Osteoblast (primary cell): Measurements from ENCODE around the gene KRTAP10-2. TPM values are rescaled to one million over a fixed set of nuclear protein-coding genes. Genes with fewer than 3 reads are reported as not detected.

Experiments used
- DNase-seq: peaks from one replicate; pipeline ENCODE4 v3.0.0; 2011; ENCODE audit warnings: low spot score, mixed read lengths; ENCODE audit not compliant: insufficient read length; ENCODE audit errors: missing footprints
- H2AFZ ChIP-seq: 2 replicates; pipeline ENCODE4 v1.6.0; 2011; ENCODE audit warnings: mild to moderate bottlenecking, low read length
- H3K27ac ChIP-seq: 2 replicates; pipeline ENCODE4 v1.5.1; 2011; ENCODE audit warnings: mild to moderate bottlenecking, low read depth, low read length, moderate library complexity
- H3K27me3 ChIP-seq: 2 replicates; pipeline ENCODE4 v1.6.0; 2012; ENCODE audit warnings: mild to moderate bottlenecking, control low read depth, inconsistent platforms, low read length, moderate library complexity; ENCODE audit not compliant: insufficient read depth
- H3K36me3 ChIP-seq: 2 replicates; pipeline ENCODE4 v1.5.1; 2011; ENCODE audit warnings: mild to moderate bottlenecking, low read length, control low read depth, moderate library complexity; ENCODE audit not compliant: insufficient read depth
- H3K4me1 ChIP-seq: 2 replicates; pipeline ENCODE4 v1.5.1; 2011; ENCODE audit warnings: mild to moderate bottlenecking, low read length, control low read depth, moderate library complexity; ENCODE audit not compliant: insufficient read depth
- H3K4me2 ChIP-seq: 2 replicates; pipeline ENCODE4 v1.6.0; 2011; ENCODE audit warnings: mild to moderate bottlenecking, low read length; ENCODE audit not compliant: insufficient read depth
- H3K4me3 ChIP-seq: fragments of 200-600 bp; sonication (generic); 3 replicates; pipeline ENCODE4 v1.5.1; 2012; ENCODE audit warnings: mild to moderate bottlenecking, low read length, inconsistent platforms; ENCODE audit not compliant: insufficient read depth
- H3K79me2 ChIP-seq: 2 replicates; pipeline ENCODE4 v1.6.0; 2012; ENCODE audit warnings: mild to moderate bottlenecking, low read length, control low read depth, inconsistent platforms; ENCODE audit not compliant: insufficient read depth
- H3K9me3 ChIP-seq: 2 replicates; pipeline ENCODE4 v1.5.1; 2011; ENCODE audit warnings: low read depth, low read length, control low read depth
- H4K20me1 ChIP-seq: 2 replicates; pipeline ENCODE4 v1.6.0; 2012; ENCODE audit warnings: mild to moderate bottlenecking, low read length, control low read depth; ENCODE audit not compliant: insufficient read depth
- CTCF ChIP-seq: IDR thresholded peaks from 2 replicates; pipeline ENCODE4 v1.5.1; 2011; ENCODE audit warnings: mild to moderate bottlenecking, low read depth, low read length, moderate library complexity; ENCODE audit errors: extremely low read depth
- total RNA-seq: library from RNA; depleted of rRNA; stranded (reverse); fragments of >200 nt; gene quantifications from 2 replicates; pipeline ENCODE4 v1.2.3, GENCODE V29; 2012

KRTAP10-2 gene
- total RNA-seq, 1 donor = not detected

- Histone ChIP-seq H3K4me2 (no peak overlapping the region), H3K27me3 (no peaks in the 10 kb centered on the region), H3K79me2 (no peaks in the 10 kb centered on the region), H3K9me3 (no peaks in the 10 kb centered on the region), H2AFZ (no peak overlapping the region), H4K20me1 (no peaks in the 10 kb centered on the region), H3K4me1 (no peaks in the 10 kb centered on the region), H3K4me3 (no peak overlapping the region), H3K27ac (no peak overlapping the region), H3K36me3 (no peaks in the 10 kb centered on the region)
- no peak for TF ChIP-seq CTCF
- DNase-seq = no peak
These were observed 28.5 kb upstream of the KRTAP10-2 start for GRCh38 chr21:44579833-44580144.

GRCh38 chr21:44579056-44579832, 27.9 kb upstream of the KRTAP10-2 start:
- H3K79me2 ChIP-seq = no peaks in the 10 kb centered on the region
- H3K27ac ChIP-seq = no peak overlapping the region
- H3K4me3 ChIP-seq = no peak overlapping the region
- no peak overlapping the region for H2AFZ ChIP-seq
- TF ChIP-seq CTCF = no peak
- no peak overlapping the region for H3K4me2 ChIP-seq
- no peaks in the 10 kb centered on the region for H4K20me1 ChIP-seq
- H3K27me3 ChIP-seq = no peaks in the 10 kb centered on the region
- H3K9me3 ChIP-seq = no peaks in the 10 kb centered on the region
- no peaks in the 10 kb centered on the region for H3K36me3 ChIP-seq
- H3K4me1 ChIP-seq = no peaks in the 10 kb centered on the region
- DNase-seq = no peak

- H3K4me3 ChIP-seq = no peak overlapping the region
- no peak overlapping the region for H3K27ac ChIP-seq
- H3K9me3 ChIP-seq = no peaks in the 10 kb centered on the region
- H3K4me1 ChIP-seq = no peaks in the 10 kb centered on the region
- no peaks in the 10 kb centered on the region for H3K36me3 ChIP-seq
- no peaks in the 10 kb centered on the region for H4K20me1 ChIP-seq
- no peaks in the 10 kb centered on the region for H3K79me2 ChIP-seq
- no peak for DNase-seq
- no peak overlapping the region for H3K4me2 ChIP-seq
- H2AFZ ChIP-seq = no peak overlapping the region
- H3K27me3 ChIP-seq = no peaks in the 10 kb centered on the region
- no peak for TF ChIP-seq CTCF
These were observed 27.2 kb upstream of the KRTAP10-2 start for GRCh38 chr21:44578371-44579055.

GRCh38 chr21:44576025-44576420, 24.7 kb upstream of the KRTAP10-2 start:
- no peak overlapping the region for H3K4me3 ChIP-seq
- H3K36me3 ChIP-seq = no peaks in the 10 kb centered on the region
- H3K27ac ChIP-seq = no peak overlapping the region
- no peak for DNase-seq
- peaks cover 14% of the 10 kb centered on the region for H3K27me3 ChIP-seq
- peaks cover 3% of the 10 kb centered on the region for H3K9me3 ChIP-seq
- no peaks in the 10 kb centered on the region for H3K79me2 ChIP-seq
- no peaks in the 10 kb centered on the region for H3K4me1 ChIP-seq
- no peaks in the 10 kb centered on the region for H4K20me1 ChIP-seq
- no peak overlapping the region for H3K4me2 ChIP-seq
- no peak overlapping the region for H2AFZ ChIP-seq
- no peak for TF ChIP-seq CTCF
